Measurements from ENCODE around the gene SERPINB4. TPM values are rescaled to one million over a fixed set of nuclear protein-coding genes. Genes with fewer than 3 reads are reported as not detected.
A peak's percentile ranks its signal among the peaks of the same experiment; 100 is the strongest.
"Not testable (repeated sequence)": the region's sequence is repeated elsewhere in the genome, so short reads cannot be mapped to it uniquely, and the experiment has no call there.

Gene SERPINB4
- total RNA-seq, 4 donors from 2014 or later = 0.44 to 1.1 (median 0.60) TPM; not detected in 1

DNA sequence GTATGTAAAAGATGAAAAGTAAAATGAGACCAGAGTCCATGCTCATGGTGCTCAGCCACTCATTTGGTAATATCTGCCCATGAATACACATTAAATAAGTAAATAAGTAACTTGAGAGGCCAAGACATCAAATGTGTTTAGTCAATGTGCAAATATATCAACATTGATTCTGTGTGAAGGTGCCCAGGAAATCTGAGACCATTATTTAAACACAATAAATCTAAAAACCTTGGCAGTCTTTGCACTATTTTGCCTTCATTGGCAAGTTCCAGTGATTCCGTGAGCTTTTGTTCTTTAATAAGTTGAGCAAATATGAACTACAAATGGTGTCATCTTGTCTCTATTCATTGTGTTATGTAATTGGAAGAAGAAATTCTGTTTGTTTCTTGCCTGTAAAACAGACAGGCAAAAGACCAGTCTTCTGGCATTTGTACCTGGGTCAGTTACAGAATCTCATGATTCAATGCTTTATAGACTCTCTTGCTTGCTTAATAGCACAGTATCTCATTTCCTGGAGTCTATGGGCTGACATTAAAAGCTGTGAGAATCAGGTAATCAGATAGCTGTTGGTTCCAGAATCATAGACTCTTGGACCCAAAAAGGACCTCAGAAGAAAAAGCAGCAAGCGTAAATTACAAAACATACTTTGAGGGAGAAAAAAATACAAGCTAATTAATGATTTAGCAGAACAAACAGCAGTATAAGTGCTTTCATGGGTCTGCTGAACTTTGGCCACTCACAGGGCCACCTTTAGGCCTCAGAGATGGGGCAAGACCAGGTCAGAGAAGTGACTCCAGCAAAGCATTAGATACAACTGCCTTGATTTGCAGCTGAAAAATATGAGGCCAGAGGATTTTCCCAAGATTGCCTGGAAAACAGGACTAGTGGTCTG is 37.6 kb upstream of the SERPINB4 start:
- Histone ChIP-seq H3K27me3 (no peaks in the 10 kb centered on the region), H3K36me3 (no peaks in the 10 kb centered on the region), H3K4me1 (peaks cover 6% of the 10 kb centered on the region), H3K9me3 (no peaks in the 10 kb centered on the region), H3K4me3 (no peak overlapping the region), H3K27ac (no peak overlapping the region)
- 88% methylated on average over 2 of the region's 2 CpGs for WGBS
- TF ChIP-seq POLR2A (IDR thresholded peaks at IDR 0.05) (no peak), EP300 (IDR thresholded peaks at IDR 0.05) (no peak)
- TF ChIP-seq, protein P1, sequence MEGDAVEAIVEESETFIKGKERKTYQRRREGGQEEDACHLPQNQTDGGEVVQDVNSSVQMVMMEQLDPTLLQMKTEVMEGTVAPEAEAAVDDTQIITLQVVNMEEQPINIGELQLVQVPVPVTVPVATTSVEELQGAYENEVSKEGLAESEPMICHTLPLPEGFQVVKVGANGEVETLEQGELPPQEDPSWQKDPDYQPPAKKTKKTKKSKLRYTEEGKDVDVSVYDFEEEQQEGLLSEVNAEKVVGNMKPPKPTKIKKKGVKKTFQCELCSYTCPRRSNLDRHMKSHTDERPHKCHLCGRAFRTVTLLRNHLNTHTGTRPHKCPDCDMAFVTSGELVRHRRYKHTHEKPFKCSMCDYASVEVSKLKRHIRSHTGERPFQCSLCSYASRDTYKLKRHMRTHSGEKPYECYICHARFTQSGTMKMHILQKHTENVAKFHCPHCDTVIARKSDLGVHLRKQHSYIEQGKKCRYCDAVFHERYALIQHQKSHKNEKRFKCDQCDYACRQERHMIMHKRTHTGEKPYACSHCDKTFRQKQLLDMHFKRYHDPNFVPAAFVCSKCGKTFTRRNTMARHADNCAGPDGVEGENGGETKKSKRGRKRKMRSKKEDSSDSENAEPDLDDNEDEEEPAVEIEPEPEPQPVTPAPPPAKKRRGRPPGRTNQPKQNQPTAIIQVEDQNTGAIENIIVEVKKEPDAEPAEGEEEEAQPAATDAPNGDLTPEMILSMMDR (IDR thresholded peaks at IDR 0.05) = no peak
- no peak for DNase-seq (ENCODE audit: low spot score in 2 of 2)

DNA sequence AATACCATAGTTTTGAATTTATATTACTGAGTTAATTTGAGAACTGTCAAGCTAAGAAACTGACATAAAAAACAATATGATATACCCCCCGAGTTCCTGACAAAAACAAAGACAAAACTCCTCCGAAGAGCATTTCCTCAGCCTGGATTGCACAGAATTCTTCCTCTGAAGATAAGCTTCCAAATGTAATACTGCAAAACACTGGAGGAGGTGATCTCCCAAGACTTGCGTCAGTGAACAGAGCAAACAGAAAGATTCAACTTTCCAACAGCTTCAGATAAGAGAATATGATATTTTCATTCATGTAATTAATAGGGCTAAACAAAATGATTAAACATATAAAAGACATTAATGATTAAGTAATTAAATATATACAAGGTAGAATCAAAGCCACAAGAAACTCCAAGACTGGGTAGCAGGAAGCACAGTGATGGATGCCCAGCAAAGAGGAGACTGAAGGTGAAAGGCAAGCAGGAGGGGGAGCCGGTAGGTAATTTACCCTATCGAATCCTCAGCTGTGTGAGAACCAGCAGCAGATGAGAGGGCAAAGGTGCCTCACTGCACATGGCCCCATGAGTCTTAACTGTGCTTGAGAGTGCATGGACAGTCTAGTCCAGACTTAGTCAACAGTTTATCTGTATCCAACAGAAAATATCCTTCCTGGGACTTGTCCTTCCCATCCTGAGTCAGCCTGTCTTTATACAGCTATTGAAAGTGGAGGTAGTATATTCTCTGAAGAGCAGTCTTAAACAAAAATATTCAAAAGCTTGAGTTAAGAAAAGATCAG is 36.0 kb upstream of the SERPINB4 start:
- TF ChIP-seq, protein P1 (IDR thresholded peaks at IDR 0.05) = no peak
- TF ChIP-seq POLR2A (IDR thresholded peaks at IDR 0.05) (no peak), POLR2AphosphoS5 (IDR thresholded peaks at IDR 0.05) (no peak), EP300 (IDR thresholded peaks at IDR 0.05) (no peak)
- WGBS = 82% methylated on average over 5 of the region's 5 CpGs
- Histone ChIP-seq H3K27me3 (no peaks in the 10 kb centered on the region), H3K27ac (no peak overlapping the region), H3K4me3 (no peak overlapping the region), H3K4me1 (peaks cover 6% of the 10 kb centered on the region), H3K36me3 (no peaks in the 10 kb centered on the region), H3K9me3 (no peaks in the 10 kb centered on the region)
- DNase-seq (ENCODE audit: low spot score in 2 of 2) = no peak

DNA sequence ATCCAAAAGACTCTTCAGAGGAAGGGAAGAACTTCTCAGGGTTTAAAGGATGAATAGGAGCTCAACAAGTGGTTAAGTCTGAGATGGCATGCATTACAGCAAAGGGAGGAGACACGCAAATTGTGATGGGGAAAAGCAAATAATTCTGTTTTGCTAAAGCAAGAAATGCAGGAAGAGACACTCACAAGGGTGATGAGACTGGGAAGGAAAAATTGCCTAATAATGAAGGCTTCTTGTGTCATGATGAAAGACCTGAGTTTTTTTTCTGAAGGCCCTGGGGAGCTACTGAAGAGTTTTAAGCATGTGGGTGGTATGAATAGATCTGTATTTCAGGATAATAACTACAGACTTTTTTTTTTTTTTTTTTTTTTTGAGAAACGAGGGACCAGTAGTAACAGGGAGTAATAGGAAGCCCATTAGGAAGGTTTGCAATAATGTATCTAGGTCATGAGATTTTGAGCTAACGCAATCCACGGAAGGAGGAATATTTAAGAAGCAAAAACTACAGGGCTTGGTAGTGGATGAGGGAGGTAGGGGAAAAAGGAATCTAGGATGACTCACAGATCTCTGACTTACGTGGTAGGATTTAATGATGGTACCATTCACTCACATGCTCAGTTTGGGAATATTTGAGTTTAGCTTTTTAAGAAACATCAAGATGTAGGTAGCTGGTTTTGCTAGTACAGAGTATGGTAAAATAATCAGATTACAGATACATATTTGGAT is 33.6 kb upstream of the SERPINB4 start:
- no peaks in the 10 kb centered on the region for H3K36me3 ChIP-seq
- DNase-seq (ENCODE audit: low spot score in 2 of 2) = no peak
- no peaks in the 10 kb centered on the region for H3K27me3 ChIP-seq
- H3K27ac ChIP-seq = no peak overlapping the region
- no peak overlapping the region for H3K4me3 ChIP-seq
- WGBS = 52% methylated on average over 5 of the region's 5 CpGs
- H3K4me1 ChIP-seq = peaks cover under 1% of the 10 kb centered on the region
- no peaks in the 10 kb centered on the region for H3K9me3 ChIP-seq
- TF ChIP-seq EP300 (IDR thresholded peaks at IDR 0.05) = no peak
- TF ChIP-seq POLR2AphosphoS5 (IDR thresholded peaks at IDR 0.05) = no peak

DNA sequence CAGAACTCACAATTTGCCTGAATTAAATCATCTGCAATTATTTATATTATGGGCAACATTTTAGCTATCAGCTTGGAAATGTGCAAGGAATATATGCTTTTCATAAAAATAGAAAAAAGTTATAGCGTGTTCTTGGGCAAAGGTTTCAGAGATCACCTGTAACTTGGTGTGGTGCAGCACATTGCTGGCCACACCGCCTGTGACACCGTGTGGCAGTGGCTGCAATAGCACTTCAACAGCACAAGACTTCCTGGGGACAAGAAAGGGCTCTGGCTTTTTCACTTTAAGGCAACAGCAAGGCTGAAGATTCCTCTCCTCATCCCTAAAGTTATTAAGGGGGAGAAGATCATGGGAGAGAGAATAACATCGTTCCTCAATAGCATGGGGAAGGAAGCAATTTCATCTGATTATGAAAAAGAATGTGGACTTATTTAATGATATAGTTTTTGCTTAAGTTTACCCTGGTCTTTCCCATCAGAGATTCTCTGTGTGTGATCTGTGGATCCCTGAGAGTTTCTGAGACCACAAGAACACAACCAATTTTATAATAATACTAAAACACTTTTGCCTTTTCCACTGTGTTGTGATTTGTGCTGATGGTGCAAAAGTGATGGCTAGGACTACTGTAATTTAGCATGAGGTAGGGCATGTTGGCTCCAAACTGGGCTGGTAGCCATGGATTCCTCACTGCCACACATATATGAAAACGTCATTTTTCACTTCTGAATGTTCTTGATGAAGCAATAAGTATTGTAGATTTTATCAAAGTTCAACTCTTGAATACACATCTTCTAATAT is 32.7 kb upstream of the SERPINB4 start:
- no peaks in the 10 kb centered on the region for H3K4me1 ChIP-seq
- no peaks in the 10 kb centered on the region for H3K27me3 ChIP-seq
- no peak for TF ChIP-seq POLR2AphosphoS5 (IDR thresholded peaks at IDR 0.05)
- TF ChIP-seq EP300 (IDR thresholded peaks at IDR 0.05) = no peak
- no peak for TF ChIP-seq POLR2A (IDR thresholded peaks at IDR 0.05)
- TF ChIP-seq, protein P1 (IDR thresholded peaks at IDR 0.05) = peak in 1 of 2 donors; percentile 28
- no peak overlapping the region for H3K27ac ChIP-seq
- no peaks in the 10 kb centered on the region for H3K9me3 ChIP-seq
- 49% methylated on average over 5 of the region's 5 CpGs for WGBS
- no peak for DNase-seq (ENCODE audit: low spot score in 2 of 2)
- no peaks in the 10 kb centered on the region for H3K36me3 ChIP-seq
- no peak overlapping the region for H3K4me3 ChIP-seq

DNA sequence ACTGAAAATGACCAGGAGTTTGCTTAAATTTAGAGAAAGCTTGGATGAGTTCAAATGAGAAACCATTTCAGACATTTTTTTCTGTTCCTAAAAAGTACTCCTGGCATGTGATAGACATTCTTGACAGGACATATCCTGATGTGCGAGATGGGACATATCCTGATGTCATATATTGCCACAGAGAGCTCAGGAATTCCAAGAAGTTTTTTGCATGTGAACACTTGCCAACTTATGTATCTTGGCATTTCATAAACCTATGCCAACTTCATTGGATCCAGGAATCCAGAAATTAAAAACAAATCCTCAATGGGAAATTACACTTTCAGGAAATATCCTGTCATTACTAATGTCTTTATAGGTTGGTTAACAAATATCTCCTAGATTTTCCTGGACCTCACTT is 20.5 kb upstream of the SERPINB4 start:
- 29% methylated on average over 1 of the region's 1 CpG for WGBS
- Histone ChIP-seq H3K27ac (no peak overlapping the region), H3K4me3 (no peak overlapping the region), H3K27me3 (no peaks in the 10 kb centered on the region), H3K36me3 (no peaks in the 10 kb centered on the region), H3K4me1 (no peaks in the 10 kb centered on the region), H3K9me3 (no peaks in the 10 kb centered on the region)
- TF ChIP-seq, protein P1 (IDR thresholded peaks at IDR 0.05) = no peak
- TF ChIP-seq POLR2A (IDR thresholded peaks at IDR 0.05) = no peak
- TF ChIP-seq POLR2AphosphoS5 (IDR thresholded peaks at IDR 0.05) = no peak
- TF ChIP-seq EP300 (IDR thresholded peaks at IDR 0.05) = no peak
- DNase-seq (ENCODE audit: low spot score in 2 of 2) = no peak

DNA sequence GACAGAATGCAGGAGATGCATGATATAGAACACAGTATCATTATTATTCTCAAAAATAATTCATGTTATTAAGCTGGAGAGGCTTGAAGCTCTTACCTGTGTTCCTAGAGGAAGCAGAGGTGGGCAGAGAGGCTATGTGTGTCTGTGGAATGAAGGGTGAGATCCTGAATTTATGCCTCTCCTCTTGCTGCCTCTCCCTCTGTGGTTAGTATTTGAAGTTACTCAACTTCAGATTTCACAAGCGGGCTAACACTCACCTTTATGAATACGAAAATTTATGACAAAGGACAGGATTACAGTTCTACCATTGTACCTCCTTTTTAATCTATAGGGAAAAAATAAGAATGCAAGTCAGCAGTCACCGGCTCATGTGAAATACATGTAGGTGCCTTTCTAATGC is 17.7 kb upstream of the SERPINB4 start, which contains the start of gene SERPINB3:
Gene SERPINB3, minus strand, starts transcription at position 144 of the 400 bp plus-strand sequence. CDS start 677 bp downstream, outside the sequence.
- not testable (repeated sequence) for H3K4me1 ChIP-seq; H3K9me3 ChIP-seq; H3K36me3 ChIP-seq; H3K27ac ChIP-seq; H3K4me3 ChIP-seq; DNase-seq (ENCODE audit: low spot score in 2 of 2); H3K27me3 ChIP-seq
- WGBS = 50% methylated on average over 2 of the region's 3 CpGs

DNA sequence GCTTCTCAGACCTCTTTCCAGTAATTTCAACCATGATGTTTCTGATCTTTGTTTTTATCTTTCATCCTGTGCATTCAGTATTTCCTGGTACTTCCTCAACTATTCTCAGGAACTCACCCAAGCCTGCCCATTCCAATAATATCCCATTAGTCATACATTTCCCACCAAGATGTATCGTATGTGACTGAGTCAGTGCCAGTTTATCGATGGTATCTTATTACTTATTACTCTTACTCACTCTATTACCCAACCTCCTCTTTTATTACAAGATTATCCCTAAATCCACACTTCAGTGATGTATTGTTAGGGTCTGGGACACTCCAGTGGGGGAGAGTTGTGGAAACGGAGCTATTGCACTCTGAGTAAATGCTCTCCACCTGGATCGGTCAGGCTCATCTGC is 14.9 kb upstream of the SERPINB4 start:
- H3K36me3 ChIP-seq; DNase-seq (ENCODE audit: low spot score in 2 of 2); H3K4me1 ChIP-seq; H3K27ac ChIP-seq; H3K27me3 ChIP-seq; H3K4me3 ChIP-seq; H3K9me3 ChIP-seq: not testable (repeated sequence)
- 73% methylated on average over 4 of the region's 4 CpGs for WGBS

All from suprapubic skin (tissue), 4 donors.